ENCODE results near the gene CDC42EP2.

Gene CDC42EP2

DNA sequence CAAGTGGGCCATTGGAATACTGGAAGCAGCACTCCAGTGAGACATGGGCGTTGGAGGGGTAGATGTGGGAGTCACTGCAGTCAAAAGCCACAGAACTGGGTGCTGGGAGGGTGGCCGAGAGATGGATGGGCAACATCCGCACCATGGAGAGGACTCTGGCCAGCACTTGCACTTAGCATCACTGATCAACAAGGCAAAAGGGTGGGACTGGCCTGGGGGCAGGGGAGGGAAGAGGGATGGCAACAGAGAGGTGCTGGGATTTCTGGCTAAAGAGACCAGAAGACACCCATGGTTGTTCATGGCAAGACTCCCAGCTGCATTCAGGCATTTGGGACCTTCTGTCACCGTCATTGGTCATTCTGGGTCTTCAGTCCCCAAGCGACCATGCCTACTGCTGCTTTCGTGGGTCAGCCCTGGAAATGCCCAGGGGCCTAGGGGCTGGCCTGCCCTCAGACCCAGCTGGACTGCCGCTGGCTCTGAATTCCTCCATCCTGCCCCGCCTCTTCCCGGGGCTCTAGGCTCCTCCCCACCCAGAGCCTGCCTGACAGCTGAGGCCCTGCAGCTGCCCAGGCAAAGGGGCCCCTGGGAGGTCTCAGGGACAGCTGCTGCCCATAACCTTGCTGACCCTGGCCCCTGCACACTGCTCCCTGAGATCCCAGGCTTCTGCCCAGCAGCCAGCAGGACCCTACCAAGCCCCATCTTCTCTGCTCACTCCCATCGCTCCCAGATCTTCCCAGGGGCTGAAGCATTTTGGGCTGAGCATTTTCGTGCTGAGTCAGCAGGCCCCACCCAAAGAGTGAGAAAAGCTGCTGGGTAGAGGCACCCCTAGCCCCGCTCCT is 13.0 kb upstream of the CDC42EP2 start:
- Histone ChIP-seq H3K4me3 (ENCODE audit: low read length) (no peak overlapping the region), H3K9me3 (ENCODE audit: control insufficient read depth, low read length) (no peaks in the 10 kb centered on the region), H3K36me3 (ENCODE audit: control insufficient read depth, insufficient read depth, low read length) (no peaks in the 10 kb centered on the region), H3K4me1 (ENCODE audit: control insufficient read depth, insufficient read depth, low read length) (peaks cover 32% of the 10 kb centered on the region), H3K9ac (ENCODE audit: low read length) (no peak overlapping the region), H3K27me3 (ENCODE audit: control insufficient read depth, insufficient read depth, low read length) (no peaks in the 10 kb centered on the region)

DNA sequence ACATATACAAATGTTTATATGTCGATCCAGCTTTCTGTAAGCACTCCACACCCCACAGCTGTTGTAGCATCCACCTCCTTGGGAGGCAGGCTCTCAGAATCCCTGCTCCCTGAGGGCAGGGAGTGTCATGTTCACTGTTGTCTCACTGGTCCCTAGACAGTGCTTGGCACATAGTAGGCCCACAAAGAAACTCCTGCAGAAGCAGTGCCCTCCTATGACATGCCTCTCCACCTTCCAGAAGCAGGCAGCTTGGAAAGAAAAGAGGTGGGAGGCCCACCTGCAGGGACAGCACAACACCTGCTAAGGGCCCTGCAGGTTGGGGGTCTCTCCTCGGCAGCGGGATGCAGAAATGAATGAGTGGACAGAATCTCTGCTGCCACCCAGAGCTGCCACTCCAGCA is 11.1 kb upstream of the CDC42EP2 start:
- Histone ChIP-seq H3K27me3 (ENCODE audit: control insufficient read depth, insufficient read depth, low read length) (no peaks in the 10 kb centered on the region), H3K4me3 (ENCODE audit: low read length) (no peak overlapping the region), H3K9me3 (ENCODE audit: control insufficient read depth, low read length) (no peaks in the 10 kb centered on the region), H3K4me1 (ENCODE audit: control insufficient read depth, insufficient read depth, low read length) (peaks cover 37% of the 10 kb centered on the region), H3K9ac (ENCODE audit: low read length) (no peak overlapping the region), H3K36me3 (ENCODE audit: control insufficient read depth, insufficient read depth, low read length) (no peaks in the 10 kb centered on the region)

DNA sequence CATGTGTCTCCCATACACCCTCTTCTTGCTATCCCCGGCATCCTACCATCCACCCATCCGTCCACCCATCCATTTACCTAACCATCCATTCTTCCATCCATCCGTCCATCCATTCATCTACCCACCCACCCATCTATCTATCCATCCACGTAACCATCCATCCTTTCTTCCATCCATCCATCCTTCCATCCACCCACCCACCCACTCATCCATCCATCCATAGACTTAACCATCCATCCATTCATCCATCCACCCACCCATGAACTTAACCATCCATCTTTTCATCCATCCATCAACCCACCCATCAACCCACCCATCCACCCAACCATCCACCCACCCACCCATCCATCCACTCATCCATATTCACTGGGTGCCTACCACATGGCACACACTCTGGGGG is 10.6 kb upstream of the CDC42EP2 start:
- Histone ChIP-seq H3K4me1 (ENCODE audit: control insufficient read depth, insufficient read depth, low read length) (peaks cover 39% of the 10 kb centered on the region), H3K27me3 (ENCODE audit: control insufficient read depth, insufficient read depth, low read length) (no peaks in the 10 kb centered on the region), H3K36me3 (ENCODE audit: control insufficient read depth, insufficient read depth, low read length) (no peaks in the 10 kb centered on the region), H3K9me3 (ENCODE audit: control insufficient read depth, low read length) (no peaks in the 10 kb centered on the region), H3K9ac (ENCODE audit: low read length) (no peak overlapping the region), H3K4me3 (ENCODE audit: low read length) (no peak overlapping the region)

DNA sequence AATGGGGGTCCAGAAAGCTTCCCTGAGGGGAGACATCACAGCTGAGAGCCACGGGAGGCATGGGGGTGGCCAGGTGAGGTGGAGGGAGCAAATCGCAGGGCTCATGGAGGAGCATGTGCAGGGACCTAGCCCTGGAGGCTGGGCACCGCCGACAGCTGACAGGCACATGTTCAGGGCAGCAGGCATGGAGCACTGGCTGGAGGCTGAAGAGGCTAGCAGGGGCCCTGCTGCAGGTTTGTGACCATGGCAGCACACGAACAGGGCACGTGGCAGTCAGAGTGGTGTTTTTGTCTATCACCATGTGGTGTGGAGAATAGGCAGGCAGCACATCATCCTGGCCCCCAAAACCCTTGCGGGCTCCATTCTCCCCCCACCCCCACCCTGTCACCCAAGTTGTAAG is 10.1 kb upstream of the CDC42EP2 start:
- Histone ChIP-seq H3K9me3 (ENCODE audit: control insufficient read depth, low read length) (no peaks in the 10 kb centered on the region), H3K4me3 (ENCODE audit: low read length) (no peak overlapping the region), H3K27me3 (ENCODE audit: control insufficient read depth, insufficient read depth, low read length) (no peaks in the 10 kb centered on the region), H3K4me1 (ENCODE audit: control insufficient read depth, insufficient read depth, low read length) (peaks cover 36% of the 10 kb centered on the region), H3K9ac (ENCODE audit: low read length) (peak overlapping the region; percentile 9), H3K36me3 (ENCODE audit: control insufficient read depth, insufficient read depth, low read length) (no peaks in the 10 kb centered on the region)

DNA sequence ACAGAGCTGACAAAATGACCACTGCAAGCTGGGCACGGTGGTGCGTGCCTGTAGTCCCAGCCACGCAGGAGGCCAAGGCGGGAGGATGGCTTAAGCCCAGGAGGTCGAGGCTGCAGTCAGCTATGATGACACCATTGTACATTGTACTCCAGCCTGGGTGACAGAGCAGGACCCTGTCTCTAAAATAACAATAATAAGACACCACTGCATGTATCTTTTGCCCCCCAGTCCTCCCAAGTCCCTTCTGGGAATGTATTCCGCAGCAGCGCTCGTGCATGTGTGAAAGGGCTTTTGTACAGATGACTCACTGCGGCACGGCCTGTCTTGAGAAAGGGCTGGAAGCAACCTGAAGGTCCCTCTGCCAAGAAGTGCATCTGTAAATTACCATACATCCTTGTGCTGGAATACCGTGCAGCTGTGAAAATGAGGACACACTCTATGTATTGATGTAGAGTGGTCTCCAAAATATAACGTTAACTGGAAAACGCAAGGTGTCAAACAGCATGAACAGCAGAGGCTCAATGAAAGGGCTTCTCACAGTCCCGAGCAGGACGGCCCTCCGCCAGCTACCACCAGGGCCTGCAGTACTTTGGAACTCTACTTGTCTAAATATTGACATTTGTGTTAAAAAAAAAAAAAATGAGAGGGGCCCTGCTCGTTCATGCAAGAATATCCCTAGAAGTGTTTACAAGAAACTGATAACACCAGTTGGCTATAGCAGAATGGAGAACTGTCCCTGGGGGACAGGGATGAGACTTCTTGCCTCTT is 9.0 kb upstream of the CDC42EP2 start:
- H3K27me3 ChIP-seq (ENCODE audit: control insufficient read depth, insufficient read depth, low read length): no peaks in the 10 kb centered on the region
- H3K9me3 ChIP-seq (ENCODE audit: control insufficient read depth, low read length): no peaks in the 10 kb centered on the region
- H3K36me3 ChIP-seq (ENCODE audit: control insufficient read depth, insufficient read depth, low read length): no peaks in the 10 kb centered on the region
- H3K4me3 ChIP-seq (ENCODE audit: low read length): no peak overlapping the region
- H3K4me1 ChIP-seq (ENCODE audit: control insufficient read depth, insufficient read depth, low read length): peaks cover 36% of the 10 kb centered on the region
- no peak overlapping the region for H3K9ac ChIP-seq (ENCODE audit: low read length)

DNA sequence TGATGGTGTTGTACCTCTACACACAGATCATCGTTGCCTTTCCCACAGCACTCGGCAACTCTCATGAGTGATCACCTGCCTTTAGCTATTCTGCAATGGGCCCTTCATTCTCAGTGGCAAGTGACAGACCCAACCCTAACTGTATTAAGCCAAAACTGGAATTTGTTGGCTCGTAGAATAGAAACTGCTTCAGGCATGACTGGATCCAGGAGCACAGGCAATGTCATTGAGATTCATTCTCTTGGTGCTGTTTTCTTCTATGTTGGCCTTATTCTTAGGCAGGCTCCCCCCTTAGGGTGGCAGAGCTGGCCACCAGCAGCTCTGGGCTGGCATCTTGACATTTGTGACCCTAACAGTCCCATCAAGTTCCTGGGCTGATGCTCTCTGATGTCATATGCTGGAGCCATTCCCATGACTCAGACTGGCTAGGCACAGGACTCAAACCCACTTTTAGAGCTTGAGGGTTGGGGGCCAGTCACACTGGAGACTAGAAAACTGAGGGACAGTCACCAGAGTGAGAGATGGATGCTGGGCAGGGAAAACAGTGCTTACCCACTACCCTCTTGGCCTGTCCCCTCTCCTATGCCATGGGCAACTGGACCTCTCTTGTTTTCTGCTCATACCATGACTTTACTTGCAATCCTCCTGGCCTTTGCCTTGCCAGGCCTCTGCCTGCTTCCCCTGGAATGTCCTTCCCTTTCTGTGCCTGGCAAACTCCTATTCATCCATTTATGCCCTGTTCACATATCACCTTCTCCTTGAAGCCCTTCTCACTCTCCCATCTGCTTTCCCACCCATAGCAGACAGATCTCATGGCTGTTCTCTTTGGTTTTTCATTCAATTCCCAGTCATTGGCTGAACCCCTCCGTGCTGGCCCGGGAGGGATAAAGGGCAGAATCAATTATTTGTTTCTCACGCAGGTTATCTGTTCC is 7.1 kb upstream of the CDC42EP2 start:
- Histone ChIP-seq H3K9me3 (ENCODE audit: control insufficient read depth, low read length) (no peaks in the 10 kb centered on the region), H3K36me3 (ENCODE audit: control insufficient read depth, insufficient read depth, low read length) (no peaks in the 10 kb centered on the region), H3K4me3 (ENCODE audit: low read length) (no peak overlapping the region), H3K9ac (ENCODE audit: low read length) (no peak overlapping the region), H3K4me1 (ENCODE audit: control insufficient read depth, insufficient read depth, low read length) (peaks cover 36% of the 10 kb centered on the region), H3K27me3 (ENCODE audit: control insufficient read depth, insufficient read depth, low read length) (no peaks in the 10 kb centered on the region)

DNA sequence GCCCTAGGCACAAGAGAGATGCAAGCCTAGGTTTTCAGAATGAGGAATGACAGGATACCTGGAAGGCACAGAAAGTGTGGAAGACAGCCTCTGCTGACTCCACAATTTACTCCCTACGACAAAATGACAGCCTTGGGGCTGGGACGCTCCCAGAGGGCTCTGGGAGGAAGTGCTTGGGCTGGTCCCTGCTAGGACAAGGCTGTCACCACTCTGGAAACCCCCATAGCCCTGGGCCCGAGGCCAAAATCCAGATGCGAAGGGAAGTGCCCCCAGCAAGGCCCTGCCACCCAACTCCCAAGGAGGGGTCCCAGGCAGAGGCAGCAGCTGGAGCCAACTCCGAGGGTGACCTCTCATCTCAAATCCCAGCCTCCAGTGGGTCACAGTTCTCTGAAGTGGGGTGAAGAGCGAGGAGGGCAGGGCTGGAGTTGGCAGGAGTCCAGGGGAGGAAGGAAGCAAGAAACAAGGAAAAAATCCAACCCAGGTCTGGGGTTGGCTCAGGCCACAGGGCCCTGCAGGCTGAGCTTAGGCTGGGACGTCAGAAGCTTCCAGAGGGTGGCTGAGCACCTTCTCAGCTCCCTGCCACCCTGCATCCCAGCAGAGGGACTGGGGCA is 6.3 kb upstream of the CDC42EP2 start:
- no peaks in the 10 kb centered on the region for H3K27me3 ChIP-seq (ENCODE audit: control insufficient read depth, insufficient read depth, low read length)
- H3K9me3 ChIP-seq (ENCODE audit: control insufficient read depth, low read length): no peaks in the 10 kb centered on the region
- H3K36me3 ChIP-seq (ENCODE audit: control insufficient read depth, insufficient read depth, low read length): no peaks in the 10 kb centered on the region
- H3K9ac ChIP-seq (ENCODE audit: low read length): no peak overlapping the region
- peaks cover 36% of the 10 kb centered on the region for H3K4me1 ChIP-seq (ENCODE audit: control insufficient read depth, insufficient read depth, low read length)
- no peak overlapping the region for H3K4me3 ChIP-seq (ENCODE audit: low read length)

DNA sequence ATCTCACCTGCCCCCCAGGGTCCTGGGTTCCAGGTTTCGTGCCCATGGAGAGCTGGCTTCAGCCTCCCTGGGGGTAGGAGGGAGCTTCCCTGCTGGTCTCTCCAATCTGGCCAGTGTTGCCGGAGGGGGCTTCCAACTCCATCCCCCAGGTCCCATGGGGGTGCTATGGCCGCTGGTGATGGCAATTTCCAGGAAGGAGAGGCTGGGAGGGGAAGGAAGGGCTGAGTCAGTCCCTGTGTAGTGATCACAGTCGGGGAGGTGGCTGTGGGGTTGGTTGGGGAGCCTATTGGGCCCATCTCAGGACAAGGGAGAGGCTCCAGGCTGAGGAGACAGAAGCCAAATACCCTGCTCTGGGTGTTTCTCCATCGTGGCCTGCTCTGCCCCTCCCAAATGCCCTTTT is 5.7 kb upstream of the CDC42EP2 start:
- Histone ChIP-seq H3K9ac (ENCODE audit: low read length) (no peak overlapping the region), H3K4me1 (ENCODE audit: control insufficient read depth, insufficient read depth, low read length) (peaks cover 43% of the 10 kb centered on the region), H3K27me3 (ENCODE audit: control insufficient read depth, insufficient read depth, low read length) (no peaks in the 10 kb centered on the region), H3K36me3 (ENCODE audit: control insufficient read depth, insufficient read depth, low read length) (no peaks in the 10 kb centered on the region), H3K4me3 (ENCODE audit: low read length) (no peak overlapping the region), H3K9me3 (ENCODE audit: control insufficient read depth, low read length) (no peaks in the 10 kb centered on the region)

DNA sequence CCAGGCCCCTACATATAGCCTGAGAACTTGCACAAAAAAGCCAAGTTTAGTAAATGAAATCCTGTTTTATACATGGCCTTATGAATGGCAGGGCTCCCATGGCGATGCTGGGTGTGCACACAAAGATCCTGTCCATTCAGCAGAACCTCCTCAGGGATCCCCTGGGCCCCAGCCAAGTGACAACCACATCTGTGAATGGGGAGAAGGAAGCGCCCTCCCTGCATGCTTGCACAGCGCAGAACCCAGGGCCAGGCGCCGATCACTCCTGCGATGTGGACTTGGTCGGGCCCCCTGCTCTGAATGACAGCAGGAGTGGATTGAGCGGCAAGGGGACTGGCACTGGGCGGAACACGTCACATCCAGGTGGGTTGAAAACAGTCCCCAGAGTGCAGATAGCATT is 4.5 kb upstream of the CDC42EP2 start:
- H3K4me3 ChIP-seq (ENCODE audit: low read length): no peak overlapping the region
- H3K36me3 ChIP-seq (ENCODE audit: control insufficient read depth, insufficient read depth, low read length): no peaks in the 10 kb centered on the region
- H3K9ac ChIP-seq (ENCODE audit: low read length): no peak overlapping the region
- H3K9me3 ChIP-seq (ENCODE audit: control insufficient read depth, low read length): no peaks in the 10 kb centered on the region
- H3K4me1 ChIP-seq (ENCODE audit: control insufficient read depth, insufficient read depth, low read length): peaks cover 37% of the 10 kb centered on the region
- H3K27me3 ChIP-seq (ENCODE audit: control insufficient read depth, insufficient read depth, low read length): no peaks in the 10 kb centered on the region

DNA sequence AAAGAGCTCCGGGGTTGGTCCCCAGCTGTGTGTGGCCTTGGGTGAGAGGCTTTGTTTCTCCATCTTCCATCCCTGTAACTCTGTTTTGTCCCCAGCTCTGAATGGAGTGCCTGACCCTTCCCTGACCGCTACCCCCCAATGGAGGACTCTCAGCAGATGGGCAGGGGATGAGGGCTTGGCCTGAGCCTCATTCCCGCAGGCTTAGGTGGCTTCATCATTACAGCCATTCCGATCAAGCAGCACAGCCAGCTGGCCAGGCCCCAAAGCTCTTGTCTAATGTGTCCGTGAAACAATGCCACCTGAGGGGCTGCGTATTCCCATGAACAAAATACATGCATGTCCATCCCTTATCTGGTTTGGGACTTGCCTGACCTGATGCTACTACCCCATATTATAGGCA is 3.9 kb upstream of the CDC42EP2 start:
- H3K4me1 ChIP-seq (ENCODE audit: control insufficient read depth, insufficient read depth, low read length): peaks cover 37% of the 10 kb centered on the region
- no peaks in the 10 kb centered on the region for H3K9me3 ChIP-seq (ENCODE audit: control insufficient read depth, low read length)
- no peaks in the 10 kb centered on the region for H3K27me3 ChIP-seq (ENCODE audit: control insufficient read depth, insufficient read depth, low read length)
- H3K4me3 ChIP-seq (ENCODE audit: low read length): no peak overlapping the region
- H3K36me3 ChIP-seq (ENCODE audit: control insufficient read depth, insufficient read depth, low read length): no peaks in the 10 kb centered on the region
- H3K9ac ChIP-seq (ENCODE audit: low read length): no peak overlapping the region

DNA sequence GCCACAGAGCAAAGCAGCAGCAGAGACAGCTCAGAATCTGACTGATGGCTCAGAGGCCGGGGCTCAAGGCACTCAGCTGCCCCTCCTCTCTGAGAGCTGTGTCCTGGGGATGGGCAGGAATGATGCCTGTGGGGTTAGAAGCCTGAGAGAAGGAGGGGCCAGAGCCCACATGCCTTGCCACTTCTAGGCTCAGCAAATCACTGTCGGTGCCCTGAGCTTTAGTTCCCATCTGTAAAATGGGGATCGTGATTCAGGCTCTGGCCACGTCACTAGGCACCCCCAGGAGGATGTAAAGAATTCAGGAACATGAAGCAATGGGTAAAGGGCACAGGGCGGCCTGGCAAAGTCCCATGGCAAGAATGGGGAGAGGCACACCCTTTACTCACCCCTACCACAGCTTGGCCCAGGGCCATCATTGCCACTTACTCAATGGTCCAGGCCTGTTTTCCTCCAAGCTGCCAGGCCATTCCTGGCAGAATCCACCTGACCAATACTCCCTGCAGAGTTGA is 3.4 kb upstream of the CDC42EP2 start:
- H3K4me1 ChIP-seq (ENCODE audit: control insufficient read depth, insufficient read depth, low read length): peaks cover 38% of the 10 kb centered on the region
- no peak overlapping the region for H3K4me3 ChIP-seq (ENCODE audit: low read length)
- H3K9ac ChIP-seq (ENCODE audit: low read length): no peak overlapping the region
- H3K9me3 ChIP-seq (ENCODE audit: control insufficient read depth, low read length): no peaks in the 10 kb centered on the region
- H3K36me3 ChIP-seq (ENCODE audit: control insufficient read depth, insufficient read depth, low read length): no peaks in the 10 kb centered on the region
- no peaks in the 10 kb centered on the region for H3K27me3 ChIP-seq (ENCODE audit: control insufficient read depth, insufficient read depth, low read length)
